H1 (cell line): ENCODE measurements around the gene RBMS1. TPM values are rescaled to one million over a fixed set of nuclear protein-coding genes. Genes with fewer than 3 reads are reported as not detected.

Source experiments
- CTCF ChIA-PET: fragments of 300-600 bp; sonication (Branson Sonifier 250); formaldehyde crosslinking; loops from one replicate; lab custom pipeline; 2021; ENCODE audit not compliant: partially characterized antibody; lab: Charles Lee
- POLR2A ChIA-PET: fragments of 300-600 bp; sonication (Branson Sonifier 250); formaldehyde crosslinking; loops from one replicate; lab custom pipeline; 2021; ENCODE audit warnings: inconsistent platforms; ENCODE audit not compliant: partially characterized antibody; lab: Charles Lee
- DNase-seq, 2 experiments: peaks; one replicate each; pipeline versions ENCODE4 v3.0.0 to v3.0.0-alpha.2; 2010 to 2022; ENCODE audit warnings: low spot score in 2 of 2, low read depth in 1 of 2, mixed read lengths in 1 of 2
- FAIRE-seq: peaks from 2 replicates; lab custom pipeline; 2011; peaks lifted over from hg19 to GRCh38; lab: Jason Lieb, UNC
- H2AFZ ChIP-seq: 2 replicates; pipeline ENCODE4 v1.8.1; 2012; ENCODE audit warnings: low read length, inconsistent platforms
- H2AK5ac ChIP-seq: 2 replicates; pipeline ENCODE4 v1.6.1; 2013; ENCODE audit warnings: low read depth, low read length
- H2BK120ac ChIP-seq: replicated peaks from 2 replicates; pipeline ENCODE3; 2013; ENCODE audit warnings: low read depth, low read length, inconsistent platforms
- H2BK12ac ChIP-seq: 2 replicates; pipeline ENCODE4 v1.6.1; 2013; ENCODE audit warnings: low read depth, low read length
- H2BK15ac ChIP-seq: 2 replicates; pipeline ENCODE4 v1.6.1; 2013; ENCODE audit warnings: low read length
- H2BK20ac ChIP-seq: 2 replicates; pipeline ENCODE4 v1.6.1; 2013; ENCODE audit warnings: low read length
- H2BK5ac ChIP-seq: 2 replicates; pipeline ENCODE4 v1.6.1; 2013; ENCODE audit warnings: low read depth, low read length
- H3K14ac ChIP-seq: 2 replicates; pipeline ENCODE4 v1.6.1; 2013; ENCODE audit warnings: inconsistent platforms; ENCODE audit not compliant: insufficient read length
- H3K18ac ChIP-seq: 2 replicates; pipeline ENCODE4 v1.6.1; 2013; ENCODE audit warnings: low read length; ENCODE audit errors: extremely low read depth
- H3K23ac ChIP-seq: 2 replicates; pipeline ENCODE4 v1.6.1; 2013; ENCODE audit warnings: inconsistent platforms; ENCODE audit not compliant: insufficient read length
- H3K23me2 ChIP-seq: 2 replicates; pipeline ENCODE4 v1.6.1; 2013; ENCODE audit warnings: low read depth, low read length
- H3K27ac ChIP-seq: 2 replicates; pipeline ENCODE4 v1.6.1; 2011; ENCODE audit warnings: low read depth, low read length, inconsistent platforms
- H3K27me3 ChIP-seq, 4 experiments: replicated peaks in 1 of 4; 1 replicate in 1 of 4; 2 replicates in 3 of 4; pipeline versions ENCODE4 v1.6.1 to v1.8.1; 2011 to 2013; ENCODE audit warnings: low read length in 3 of 4, mild to moderate bottlenecking in 3 of 4, inconsistent platforms in 2 of 4, mixed read lengths in 2 of 4, moderate library complexity in 1 of 4; ENCODE audit not compliant: control insufficient read depth in 3 of 4, insufficient read depth in 3 of 4; ENCODE audit errors: extremely low read depth in 1 of 4
- H3K36me3 ChIP-seq, 4 experiments: 2 replicates each; pipeline versions ENCODE4 v1.6.1 to v1.8.1; 2011 to 2013; ENCODE audit warnings: mild to moderate bottlenecking in 4 of 4, low read length in 3 of 4, moderate library complexity in 2 of 4, control low read depth in 1 of 4, inconsistent platforms in 1 of 4; ENCODE audit not compliant: insufficient read depth in 4 of 4, control insufficient read depth in 2 of 4
- H3K4ac ChIP-seq: replicated peaks from 2 replicates; pipeline ENCODE3; 2013; ENCODE audit warnings: low read length, low read depth, mixed read lengths, inconsistent platforms; ENCODE audit not compliant: insufficient read length
- H3K4me1 ChIP-seq, 4 experiments: replicated peaks in 1 of 4; 1 replicate in 1 of 4; 2 replicates in 3 of 4; pipeline versions ENCODE4 v1.6.1 to v1.8.1; 2011 to 2013; ENCODE audit warnings: low read length in 3 of 4, inconsistent platforms in 2 of 4, mixed read lengths in 1 of 4; ENCODE audit not compliant: insufficient read depth in 4 of 4, control insufficient read depth in 3 of 4
- H3K4me2 ChIP-seq, 2 experiments: 2 replicates each; pipeline versions ENCODE4 v1.6.1 to v1.8.1; 2011 to 2013; ENCODE audit warnings: low read depth in 2 of 2, low read length in 2 of 2, control low read depth in 1 of 2, inconsistent platforms in 1 of 2, mild to moderate bottlenecking in 1 of 2; ENCODE audit not compliant: insufficient read depth in 1 of 2
- H3K4me3 ChIP-seq, 4 experiments: fragments of 200-600, 300-600 bp in 1 of 4; sonication (generic), shearing (Covaris generic), sonication (Bioruptor Twin) in 1 of 4; 2 replicates each; pipeline versions ENCODE4 v1.5.1 to v1.8.1; 2011 to 2016; ENCODE audit warnings: low read length in 4 of 4, low read depth in 3 of 4, control low read depth in 2 of 4, inconsistent platforms in 2 of 4, mild to moderate bottlenecking in 2 of 4, mixed read lengths in 1 of 4, moderate library complexity in 1 of 4; ENCODE audit not compliant: insufficient read depth in 2 of 4; ENCODE audit errors: extremely low read depth in 1 of 4
- H3K56ac ChIP-seq: replicated peaks from 2 replicates; pipeline ENCODE3; 2013; ENCODE audit warnings: low read depth, mild to moderate bottlenecking, mixed read lengths, low read length, inconsistent platforms; ENCODE audit not compliant: insufficient read length
- H3K79me1 ChIP-seq: 2 replicates; pipeline ENCODE4 v1.6.1; 2013; ENCODE audit warnings: low read depth, low read length, control low read depth
- H3K79me2 ChIP-seq, 2 experiments: 2 replicates each; pipeline versions ENCODE4 v1.6.1 to v1.8.1; 2012 to 2013; ENCODE audit warnings: low read length in 2 of 2, mild to moderate bottlenecking in 2 of 2, inconsistent platforms in 1 of 2; ENCODE audit not compliant: insufficient read depth in 2 of 2, control insufficient read depth in 1 of 2
- H3K9ac ChIP-seq, 4 experiments: replicated peaks in 1 of 4; 1 replicate in 1 of 4; 2 replicates in 3 of 4; pipeline versions ENCODE4 v1.6.1 to v1.8.1; 2011 to 2013; ENCODE audit warnings: low read depth in 3 of 4, low read length in 3 of 4, control low read depth in 2 of 4, mild to moderate bottlenecking in 2 of 4, moderate library complexity in 2 of 4, inconsistent platforms in 1 of 4; ENCODE audit errors: extremely low read depth in 1 of 4
- H3K9me3 ChIP-seq, 2 experiments: 2 replicates each; pipeline versions ENCODE4 v1.6.1 to v1.8.1; 2012 to 2013; ENCODE audit warnings: mild to moderate bottlenecking in 2 of 2, moderate library complexity in 2 of 2, control low read depth in 1 of 2, inconsistent platforms in 1 of 2, low read depth in 1 of 2, low read length in 1 of 2, mixed read lengths in 1 of 2; ENCODE audit not compliant: insufficient read depth in 2 of 2
- H4K20me1 ChIP-seq, 2 experiments: replicated peaks in 1 of 2; 2 replicates each; pipeline versions ENCODE3 to v1.8.1; 2011 to 2013; ENCODE audit warnings: inconsistent platforms in 2 of 2, low read length in 2 of 2, mild to moderate bottlenecking in 1 of 2; ENCODE audit not compliant: insufficient read depth in 2 of 2, control insufficient read depth in 1 of 2
- H4K5ac ChIP-seq: 2 replicates; pipeline ENCODE4 v1.6.1; 2013; ENCODE audit warnings: low read length, low read depth, mixed read lengths, inconsistent platforms; ENCODE audit not compliant: insufficient read length
- H4K8ac ChIP-seq: 2 replicates; pipeline ENCODE4 v1.8.0; 2013; ENCODE audit warnings: mild to moderate bottlenecking, moderate library complexity, low read length, inconsistent platforms; ENCODE audit not compliant: insufficient read depth; ENCODE audit errors: extremely low read depth
- H4K91ac ChIP-seq: replicated peaks from 2 replicates; pipeline ENCODE3; 2013; ENCODE audit warnings: low read length, mixed read lengths, inconsistent platforms; ENCODE audit not compliant: insufficient read length
- CEBPB ChIP-seq: IDR thresholded peaks from 2 replicates; pipeline ENCODE4 v1.6.1; 2012; ENCODE audit warnings: low read depth, low read length
- CREB1 ChIP-seq: IDR thresholded peaks from 2 replicates; pipeline ENCODE4 v1.6.1; 2012; ENCODE audit warnings: inconsistent platforms
- E2F6 ChIP-seq: IDR thresholded peaks from 2 replicates; pipeline ENCODE4 v1.6.1; 2012; ENCODE audit warnings: inconsistent platforms
- EZH2 ChIP-seq: fragments of 200-600 bp; sonication (generic); IDR thresholded peaks from 2 replicates; pipeline ENCODE4 v1.7.1; 2012; ENCODE audit warnings: low read depth, mild to moderate bottlenecking, moderate library complexity, low read length, inconsistent platforms; ENCODE audit not compliant: severe bottlenecking
- GABPA ChIP-seq: IDR thresholded peaks from 2 replicates; pipeline ENCODE4 v1.6.1; 2011; ENCODE audit warnings: mild to moderate bottlenecking, low read length, moderate library complexity, borderline replicate concordance; ENCODE audit not compliant: insufficient read depth
- HDAC2 ChIP-seq, 2 experiments: fragments of 300-600 bp in 1 of 2; sonication (generic) in 1 of 2; IDR thresholded peaks; 2 replicates each; pipeline ENCODE4 v1.6.1; 2011 to 2012; ENCODE audit warnings: low read depth in 2 of 2, low read length in 2 of 2, mild to moderate bottlenecking in 2 of 2, moderate library complexity in 2 of 2, borderline replicate concordance in 1 of 2, inconsistent platforms in 1 of 2
- MAFK ChIP-seq: IDR thresholded peaks from 2 replicates; pipeline ENCODE4 v1.6.1; 2012; ENCODE audit warnings: low read depth, mild to moderate bottlenecking, improper control_type of control experiment, low read length
- POLR2A ChIP-seq, 2 experiments: IDR thresholded peaks; 1 replicate in 1 of 2; 2 replicates in 1 of 2; pipeline ENCODE4 v1.6.1; 2011; ENCODE audit warnings: low read depth in 2 of 2, low read length in 2 of 2, mild to moderate bottlenecking in 2 of 2; ENCODE audit errors: control extremely low read depth in 1 of 2
- RAD21 ChIP-seq, 2 experiments: IDR thresholded peaks in 1 of 2; conservative IDR thresholded peaks in 1 of 2; 2 replicates each; pipeline ENCODE4 v1.6.1; 2011; ENCODE audit warnings: low read depth in 2 of 2, low read length in 2 of 2, improper control_type of control experiment in 1 of 2, inconsistent platforms in 1 of 2, mild to moderate bottlenecking in 1 of 2, moderate library complexity in 1 of 2
- RFX5 ChIP-seq: IDR thresholded peaks from 2 replicates; pipeline ENCODE4 v1.6.1; 2011; ENCODE audit warnings: low read depth, low read length, improper control_type of control experiment, borderline replicate concordance
- YY1 ChIP-seq: IDR thresholded peaks from 2 replicates; pipeline ENCODE4 v1.6.1; 2011; ENCODE audit warnings: low read depth, mild to moderate bottlenecking, low read length
- WGBS, 2 experiments: shearing (Covaris generic) in 1 of 2; methylation state at CpG; one replicate each; pipeline versions ENCODE4 v1.1.6 to v1.1.7; 2013 to 2015; ENCODE audit warnings: low lambda C conversion rate in 2 of 2, mixed read lengths in 2 of 2, inconsistent platforms in 1 of 2, low coverage in 1 of 2, missing lambda C conversion rate in 1 of 2; ENCODE audit not compliant: insufficient replicate concordance in 2 of 2, insufficient coverage in 1 of 2, insufficient read length in 1 of 2; ENCODE audit errors: extremely low coverage in 1 of 2, missing lambda C conversion rate in 1 of 2; 5-methylcytosine and 5-hydroxymethylcytosine counted together
- polyA plus RNA-seq, 7 experiments: library from polyadenylated mRNA; depleted of rRNA in 3 of 7; stranded (reverse) in 5 of 7; unstranded in 2 of 7; fragments of >200 nt in 5 of 7; fragments of 200-250 nt in 2 of 7; gene quantifications; 1 replicate in 5 of 7; 2 replicates in 1 of 7; 4 replicates in 1 of 7; pipeline versions ENCODE4 v1.2.1 to v1.2.3, GENCODE V29; 2011 to 2013; ENCODE audit warnings: missing spikeins in 2 of 7, mixed read lengths in 2 of 7
- total RNA-seq: library from RNA; stranded (reverse); fragmentation: NEBNext Ultra II Directional; extraction: Animal tissue kit (Norgen Biotek cat#: 25700); gene quantifications from 2 replicates; pipeline ENCODE4 v1.2.1, GENCODE V29; 2021

RBMS1 gene
- total and polyA plus RNA-seq, 2 of the 8 experiments (the other 6 are each of a cell fraction or from before 2014, with no cell fraction given) = 53.7 to 60.0 TPM

GRCh38 chr2:160405077-160405867 is 88.3 kb downstream of the RBMS1 start:
- no peak overlapping the region for H4K8ac ChIP-seq
- FAIRE-seq (peak; percentile 39), DNase-seq (no peak)
- H2BK15ac ChIP-seq = no peak overlapping the region
- H3K4me3 ChIP-seq = peak overlapping the region; percentile 3 to 79 (median 40); a peak in 5 of 8 replicates
- no peak overlapping the region for H3K14ac ChIP-seq
- no peak overlapping the region for H4K91ac ChIP-seq
- no peak overlapping the region for H2AFZ ChIP-seq
- no peak overlapping the region for H3K18ac ChIP-seq
- no peak overlapping the region for H3K27ac ChIP-seq
- WGBS, 2 experiments = 8% methylated on average over 8 of the region's 8 CpGs; no CpG with 5 or more reads in 1 of the 2 experiments
- H4K5ac ChIP-seq = no peak overlapping the region
- no peak overlapping the region for H3K56ac ChIP-seq
- H3K27me3 ChIP-seq = peaks cover 5 to 20% (median 11%) of the 10 kb centered on the region in 4 experiments; a peak in 6 of 7 replicates
- H3K4me1 ChIP-seq = peaks cover 4 to 24% (median 11%) of the 10 kb centered on the region in 4 experiments; a peak in 6 of 7 replicates
- H3K36me3 ChIP-seq = no peaks in the 10 kb centered on the region
- peak overlapping the region; percentile 81 to 97 for H3K4me2 ChIP-seq
- H2AK5ac ChIP-seq = no peak overlapping the region
- H3K23me2 ChIP-seq = peaks cover 14% of the 10 kb centered on the region
- H4K20me1 ChIP-seq = peaks cover 25 to 30% of the 10 kb centered on the region in 2 experiments
- H2BK5ac ChIP-seq = no peak overlapping the region
- peaks cover 3% of the 10 kb centered on the region for H3K79me1 ChIP-seq
- H3K23ac ChIP-seq = no peak overlapping the region
- ChIA-PET CTCF (interaction anchor here (0.7 to 2.9 kb wide), 6 partner anchors 10 to 615 kb away, joined by 3 to 15 read pairs (median 4); no protein-coding TSS in a partner anchor), POLR2A (interaction anchor here (0.6 to 1.3 kb wide), 3 partner anchors 45 to 628 kb away, joined by 3 to 4 read pairs (median 3); no protein-coding TSS in a partner anchor)
- no peak overlapping the region for H3K4ac ChIP-seq
- H3K9me3 ChIP-seq = no peaks in the 10 kb centered on the region
- H3K79me2 ChIP-seq = peaks cover 0 to 52% of the 10 kb centered on the region in 2 experiments; a peak in 3 of 4 replicates
- H2BK12ac ChIP-seq = no peak overlapping the region
- H2BK120ac ChIP-seq = no peak overlapping the region
- H3K9ac ChIP-seq = no peak overlapping the region
- no peak overlapping the region for H2BK20ac ChIP-seq
- TF ChIP-seq MAFK (no peak), E2F6 (no peak), GABPA (no peak), EZH2 (no peak), POLR2A (IDR thresholded peaks at IDR 0.05; ENCODE audit: control extremely low read depth in 1 of 2, low read depth in 2 of 2, low read length in 2 of 2) (no peak), YY1 (no peak), CEBPB (no peak), CREB1 (no peak), HDAC2 (IDR thresholded peaks at IDR 0.05; ENCODE audit: borderline replicate concordance in 1 of 2, low read depth in 2 of 2, low read length in 2 of 2) (no peak), RFX5 (no peak), RAD21 (IDR thresholded peaks at IDR 0.05 in 1 of 2, conservative IDR thresholded peaks at IDR 0.05 in 1 of 2; ENCODE audit: low read depth in 2 of 2, low read length in 2 of 2) (no peak)
